T47D (cell line): Measurements from ENCODE around the gene GRM8.

Experiments
- DNase-seq, 2 experiments: peaks; one replicate each; pipeline versions ENCODE4 v3.0.0 to v3.0.0-alpha.2; 2011 to 2012; ENCODE audit warnings: low read depth in 1 of 2, low spot score in 1 of 2
- JUND ChIP-seq: IDR thresholded peaks from 2 replicates; pipeline ENCODE4 v1.6.1; 2012; ENCODE audit warnings: low read depth
- in situ Hi-C: cut with HindIII; loops from 2 replicates; pipeline ENCODE4 v1.10.0; 2016; ENCODE audit warnings: low sequenced_read_pairs, low pct_unique_long_range_greater_than_20kb

GRM8 gene

DNA sequence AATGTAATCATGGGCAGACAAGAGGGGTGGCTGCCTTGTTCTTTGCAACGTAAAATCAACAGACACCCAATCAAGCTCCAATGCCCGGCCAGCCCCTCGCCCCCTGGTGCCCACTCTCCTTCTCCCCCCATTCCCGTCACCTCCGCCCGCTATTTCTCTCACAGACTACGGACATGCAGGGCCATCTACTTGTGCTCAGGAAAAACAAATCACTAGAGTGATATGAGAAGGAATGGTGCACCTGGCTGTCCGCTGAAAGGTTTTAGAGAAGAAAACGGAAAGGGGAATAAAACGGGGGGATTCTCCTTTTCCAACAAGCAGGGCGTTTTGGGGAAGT lies 396 bp downstream of the GRM8 start:
- in situ Hi-C loops = no loop called here
- no peak for DNase-seq
- no peak for TF ChIP-seq JUND

DNA sequence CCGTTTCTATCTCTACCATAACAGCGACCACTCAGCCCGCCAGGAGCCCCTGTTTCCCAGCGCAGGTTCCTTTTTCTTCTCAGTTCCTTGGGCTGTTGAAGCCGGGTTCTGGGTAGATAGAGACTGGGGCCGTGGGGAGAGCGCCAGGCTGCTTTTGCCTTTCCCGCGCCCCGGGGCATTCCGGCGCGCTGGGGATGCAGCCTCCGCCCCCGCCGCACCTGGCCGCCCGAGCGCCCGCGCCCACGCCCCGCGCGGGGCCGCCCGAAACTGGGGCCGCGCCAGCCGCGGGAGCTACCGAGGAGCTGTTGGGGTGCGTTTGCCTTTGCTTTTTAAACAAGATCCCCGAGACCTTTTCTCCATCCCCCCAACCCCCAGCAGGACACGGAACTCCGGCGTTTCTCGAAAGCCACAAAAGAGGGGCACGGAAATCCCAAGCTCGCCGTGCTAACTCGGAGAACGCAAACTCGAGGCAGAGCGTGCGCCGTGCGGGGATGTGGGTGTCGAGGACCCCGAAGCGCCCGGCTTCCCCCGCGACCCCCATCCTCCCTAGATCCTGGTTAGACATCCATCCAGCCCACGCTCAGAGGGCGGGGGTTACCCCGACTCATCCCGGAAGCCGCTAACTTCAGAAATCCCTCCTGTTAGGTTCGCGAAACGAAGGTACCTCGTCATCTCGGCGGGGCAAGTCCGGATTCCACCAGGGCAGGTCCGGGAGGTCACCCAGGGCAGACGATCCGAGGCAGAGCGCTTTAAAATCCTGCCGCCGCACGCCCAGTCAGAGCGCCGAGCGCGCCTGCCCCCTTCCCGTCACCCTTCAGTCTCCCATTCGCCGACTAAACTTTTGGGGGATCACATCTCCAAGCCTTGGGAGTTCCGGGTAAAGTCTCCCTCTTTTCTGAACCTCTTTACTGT lies 1.0 kb downstream of the GRM8 start:
- TF ChIP-seq JUND = no peak
- no peak for DNase-seq
- in situ Hi-C loops = no loop called here

DNA sequence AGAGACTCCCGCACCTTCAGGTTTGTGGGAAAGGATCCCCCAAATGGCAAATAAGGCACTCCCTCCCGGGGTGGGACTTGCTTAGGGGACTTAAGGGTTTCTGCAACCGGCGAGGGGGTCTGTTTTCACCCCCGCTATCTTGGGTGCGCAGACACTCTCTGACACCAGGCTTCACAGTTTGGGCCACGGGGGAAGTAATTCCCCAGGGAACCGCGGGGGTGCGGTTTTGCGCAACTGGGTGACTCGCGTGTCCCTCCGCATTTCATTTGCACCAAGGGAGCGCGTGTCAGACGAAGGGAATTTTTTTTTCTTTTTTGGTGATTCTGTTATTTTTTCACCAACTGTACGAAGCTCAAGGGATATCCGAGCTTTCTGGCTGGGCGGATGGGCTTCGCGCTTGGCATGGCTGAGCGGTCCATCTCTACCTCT lies 1.7 kb downstream of the GRM8 start:
- no peak for TF ChIP-seq JUND
- in situ Hi-C loops = no loop called here
- DNase-seq = no peak

DNA sequence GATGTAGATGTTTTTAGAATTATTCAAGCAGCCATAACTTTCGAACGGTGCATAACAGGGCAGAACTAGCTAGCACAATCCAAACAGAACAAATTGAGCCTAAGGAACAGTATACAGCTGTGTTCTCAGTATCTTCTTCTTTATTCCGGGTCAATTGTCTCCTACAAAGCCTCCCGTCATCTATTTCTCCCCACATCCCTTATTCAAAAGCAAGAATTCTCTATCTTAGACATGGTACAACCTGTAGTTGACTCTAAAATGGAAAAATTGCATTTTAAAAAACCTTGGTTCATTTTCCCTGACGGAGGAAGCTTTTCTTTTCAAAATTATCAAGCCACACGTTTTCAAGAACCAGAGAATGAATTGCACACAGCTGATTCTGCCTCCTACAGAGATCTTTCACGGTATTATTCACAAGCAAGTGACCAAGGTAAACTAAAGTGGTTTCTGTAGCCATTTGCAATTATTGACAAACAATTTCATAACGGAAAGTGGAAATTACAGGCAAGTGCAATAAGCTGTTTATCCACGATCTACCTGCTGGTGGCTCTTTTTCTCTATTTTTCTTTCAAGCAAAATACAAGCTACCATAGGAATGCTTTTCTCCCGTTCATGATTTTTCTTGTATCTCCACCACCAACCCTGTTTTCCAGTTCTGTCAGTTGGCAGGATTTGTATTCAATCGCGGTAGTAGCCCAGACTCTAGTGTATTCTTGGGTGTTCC lies 2.3 kb downstream of the GRM8 start:
- no peak for TF ChIP-seq JUND
- no peak for DNase-seq
- in situ Hi-C loops = no loop called here

DNA sequence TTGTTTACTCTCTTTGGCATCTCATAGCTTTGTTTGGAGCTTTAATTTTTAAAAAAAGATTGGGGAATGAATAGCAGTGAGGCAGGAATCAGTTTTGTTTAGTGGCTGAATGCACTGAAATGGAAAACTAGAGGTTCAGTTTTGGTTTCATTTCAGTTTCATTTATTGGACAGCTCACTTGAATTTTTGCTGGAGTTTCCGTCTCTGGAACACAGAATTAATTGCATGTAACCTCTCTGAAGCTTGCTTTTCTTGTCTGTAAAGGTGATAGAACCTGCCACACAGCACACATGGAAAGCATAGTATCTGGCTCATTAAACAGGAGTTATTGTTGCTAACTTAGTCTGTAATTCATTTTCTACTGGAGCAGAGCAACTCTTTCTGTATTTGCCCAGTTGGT lies 7.1 kb downstream of the GRM8 start:
- DNase-seq = no peak
- in situ Hi-C loops = no loop called here
- TF ChIP-seq JUND = no peak

DNA sequence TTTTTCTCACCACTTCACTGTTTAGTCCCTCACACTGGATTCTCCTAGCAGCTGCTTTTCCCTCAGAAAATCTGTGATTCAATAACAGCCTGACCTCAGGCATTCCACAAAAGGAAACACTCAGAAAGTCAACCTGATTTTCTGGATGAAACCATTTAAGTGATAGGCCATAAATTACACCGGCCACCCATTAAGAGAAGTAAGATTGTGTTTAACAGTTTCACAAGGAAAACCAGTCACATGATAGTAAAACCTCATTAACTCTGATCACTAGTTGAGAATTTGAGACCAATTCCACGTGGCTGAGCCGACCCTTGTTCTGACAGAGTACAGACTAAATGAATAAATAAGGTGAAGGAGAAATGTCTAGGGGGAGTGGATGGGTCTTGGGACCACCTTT lies 7.7 kb downstream of the GRM8 start:
- DNase-seq = no peak
- in situ Hi-C loops = no loop called here
- no peak for TF ChIP-seq JUND

DNA sequence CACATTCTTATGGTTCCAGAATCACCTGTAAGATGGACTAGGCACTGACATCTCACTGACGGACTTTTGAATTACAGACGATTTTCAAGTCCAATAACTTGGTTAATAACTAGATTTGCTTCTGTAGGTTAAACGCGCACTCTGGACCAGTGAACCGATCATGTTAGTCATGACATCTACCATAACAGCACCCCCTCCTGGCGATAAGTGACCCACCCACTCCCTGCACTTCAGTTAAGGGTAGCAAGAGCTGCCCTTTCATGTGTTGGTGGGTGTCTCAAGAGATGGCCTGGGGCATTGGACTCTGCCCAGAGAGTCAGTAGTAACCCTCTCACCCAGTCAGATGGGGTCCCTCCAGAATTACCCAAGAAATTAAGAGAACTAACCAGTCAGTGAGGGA lies 12.9 kb downstream of the GRM8 start:
- no peak for DNase-seq
- in situ Hi-C loops = no loop called here
- no peak for TF ChIP-seq JUND

DNA sequence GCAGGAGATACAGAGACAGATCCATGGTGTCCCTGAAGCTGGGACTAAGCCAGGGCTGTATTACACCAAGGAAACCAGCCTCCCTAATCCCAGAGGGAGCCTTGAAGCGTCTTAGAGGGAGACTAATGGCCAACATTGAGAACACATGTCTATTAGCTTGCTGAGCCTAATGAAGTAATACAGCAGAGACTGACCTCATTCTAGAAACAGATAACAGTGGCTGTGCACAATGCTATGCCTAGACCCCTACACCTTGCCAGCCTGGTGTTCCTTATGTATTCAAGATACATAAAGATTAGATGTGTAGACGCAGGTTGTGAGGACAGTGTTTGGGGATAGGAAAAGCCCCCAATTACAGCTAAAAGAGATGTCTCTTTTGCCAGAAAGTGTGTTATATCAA lies 19.1 kb downstream of the GRM8 start:
- in situ Hi-C loops = no loop called here
- TF ChIP-seq JUND = no peak

DNA sequence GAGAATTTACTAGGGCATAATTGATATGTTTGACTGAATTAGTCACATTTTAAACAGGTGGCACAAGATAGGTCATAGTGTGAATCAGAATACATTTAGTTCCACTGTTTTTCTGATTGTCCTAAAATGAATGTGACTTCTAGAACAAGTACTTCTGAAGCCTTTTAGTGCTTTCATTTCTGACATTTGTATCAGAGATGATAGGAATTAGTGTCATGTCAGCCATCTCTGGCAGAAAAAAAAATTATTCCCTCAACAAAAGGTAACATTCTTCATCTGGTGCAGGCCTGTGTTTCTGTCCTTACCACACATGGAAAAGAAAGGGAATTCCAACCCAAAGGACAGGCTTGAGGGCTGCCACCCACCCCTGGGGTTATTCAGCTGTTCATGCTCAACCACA lies 21.3 kb downstream of the GRM8 start:
- in situ Hi-C loops = no loop called here
- no peak for DNase-seq
- no peak for TF ChIP-seq JUND

More for the DNA sequence above, 19.1 kb downstream of the GRM8 start:
- no peak for DNase-seq

DNA sequence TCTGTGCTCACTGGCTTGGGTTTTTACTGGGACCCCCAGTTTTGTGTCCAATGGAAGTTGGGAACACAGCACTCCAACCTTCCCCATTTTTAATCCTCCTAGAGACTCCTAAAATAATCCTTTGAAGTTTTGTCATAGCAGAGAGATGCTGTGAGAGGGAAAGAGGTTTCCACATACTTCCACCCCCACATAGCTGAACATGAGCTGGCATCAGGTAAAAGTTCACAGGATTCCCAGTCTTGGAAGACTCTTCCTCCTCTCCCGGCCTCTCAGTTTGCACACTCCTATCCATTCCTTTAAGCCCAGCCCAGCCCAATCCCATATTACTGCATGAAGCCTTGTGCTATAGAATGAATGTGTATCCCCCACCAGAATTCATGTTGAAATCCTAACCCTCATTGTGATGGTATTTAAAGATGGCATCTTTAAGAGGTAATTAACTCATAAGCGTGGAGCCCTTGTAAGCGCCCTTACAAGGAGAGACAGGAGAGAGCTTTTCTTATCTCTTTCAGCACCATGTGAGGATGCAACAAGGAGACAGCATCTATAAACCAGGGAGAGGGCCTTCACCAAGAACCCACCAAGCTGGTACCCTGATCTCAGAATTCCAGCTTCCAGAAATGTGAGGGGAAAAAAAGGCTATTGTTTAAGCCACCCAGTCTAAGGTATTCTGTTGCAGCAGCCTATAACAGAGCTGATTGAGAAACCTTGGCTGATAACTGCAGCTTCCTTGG lies 22.4 kb downstream of the GRM8 start:
- in situ Hi-C loops = no loop called here
- no peak for DNase-seq
- no peak for TF ChIP-seq JUND

DNA sequence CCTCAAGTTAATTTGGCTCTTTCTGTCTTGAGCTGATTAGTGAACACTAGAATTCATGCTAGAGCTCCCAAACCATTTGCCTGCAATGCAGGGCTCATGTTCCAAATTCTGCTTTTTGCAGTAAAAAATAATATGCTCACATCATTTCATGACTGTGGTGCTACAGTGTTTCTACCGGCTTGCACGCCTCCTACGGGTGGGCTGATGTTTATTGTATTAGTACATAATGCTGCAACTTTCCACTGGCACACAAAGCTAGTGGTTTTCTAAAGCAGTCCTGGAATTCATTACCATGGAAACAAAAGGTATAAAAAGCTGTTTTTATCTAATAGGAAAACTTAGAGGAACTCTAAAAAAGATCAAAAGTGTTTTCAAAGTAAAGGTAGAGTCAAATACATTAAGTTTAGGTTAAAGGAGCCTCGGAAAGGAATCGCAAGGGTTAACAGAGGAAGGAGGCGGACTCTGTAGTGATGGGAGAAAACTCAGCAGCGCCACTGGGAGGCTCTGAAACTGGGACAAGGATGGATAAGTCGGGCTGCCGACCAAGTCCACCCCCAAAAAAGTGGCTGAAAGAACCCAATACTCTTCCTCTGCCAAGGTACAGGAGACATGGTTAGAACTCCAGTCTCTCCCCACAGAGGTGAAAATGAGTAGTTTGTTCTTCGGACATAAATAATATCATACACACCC lies 25.9 kb downstream of the GRM8 start:
- no peak for TF ChIP-seq JUND
- in situ Hi-C loops = no loop called here
- no peak for DNase-seq

DNA sequence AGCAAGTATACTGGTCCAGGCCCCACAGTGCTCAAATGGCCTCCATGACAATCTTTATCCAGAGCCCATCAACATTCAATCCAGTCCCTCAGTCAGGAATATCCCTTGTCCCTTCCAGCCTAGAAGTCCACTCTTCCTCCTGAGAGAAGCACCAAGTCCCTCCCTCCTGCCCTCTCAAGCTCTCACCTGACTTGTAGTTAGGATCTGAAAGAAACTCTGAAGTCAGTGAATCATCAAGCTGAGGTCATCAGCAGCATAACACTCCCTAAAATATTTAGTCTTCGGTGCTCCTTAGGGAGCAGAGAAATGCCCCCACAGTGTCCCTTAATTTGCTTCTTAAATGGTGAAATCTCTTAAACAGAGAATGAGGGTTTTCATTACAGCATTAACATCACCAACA lies 31.0 kb downstream of the GRM8 start:
- no peak for DNase-seq
- in situ Hi-C loops = no loop called here
- TF ChIP-seq JUND = no peak
